Measurements from ENCODE around the gene KIAA1217. TPM values are rescaled to one million over a fixed set of nuclear protein-coding genes. Genes with fewer than 3 reads are reported as not detected.

KIAA1217 gene
- total RNA-seq, 1 experiment from 2014 or later: 18.6 TPM

DNA sequence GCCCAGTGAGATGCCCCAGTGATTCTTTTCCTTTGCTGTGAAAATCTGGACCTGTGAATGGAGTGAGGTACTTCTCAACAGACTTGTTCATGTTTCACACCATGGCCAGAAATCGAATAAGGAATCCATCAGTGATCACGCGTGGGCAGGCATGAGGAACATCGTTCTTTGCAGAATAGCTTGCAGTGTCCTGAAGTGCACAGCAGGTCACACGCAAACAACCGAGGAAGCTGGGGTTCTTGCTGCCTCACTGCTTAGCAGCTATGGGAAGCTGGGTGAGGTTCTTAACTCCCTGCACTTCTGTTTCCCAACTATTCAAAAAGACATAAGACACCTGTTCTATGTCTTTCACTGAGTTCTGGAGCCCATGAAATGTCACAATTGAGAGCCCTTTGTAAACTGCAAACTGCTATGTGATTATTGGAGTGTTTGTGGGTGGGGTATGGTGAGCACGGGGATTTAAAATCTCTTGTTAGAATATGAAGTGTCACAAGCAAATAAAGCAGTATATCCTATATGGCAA lies 253.4 kb downstream of the KIAA1217 start:
- H3K4me1 ChIP-seq (ENCODE audit: insufficient read depth, low read length): 0 out of 2 replicates have a peak, but pooled peaks cover 2% of the 10 kb centered on the region
- no peak overlapping the region for H4K5ac ChIP-seq (ENCODE audit: insufficient read length, low read depth, low read length)
- no peak overlapping the region for H3K27ac ChIP-seq (ENCODE audit: insufficient read length, low read depth, low read length)
- H3K79me2 ChIP-seq (ENCODE audit: insufficient read depth, low read length): no peaks in the 10 kb centered on the region
- H4K91ac ChIP-seq (ENCODE audit: insufficient read length, low read depth, low read length): no peak overlapping the region
- no peak overlapping the region for H2AK5ac ChIP-seq (ENCODE audit: insufficient read length, low read length)
- no peak overlapping the region for H3K9ac ChIP-seq (ENCODE audit: extremely low read depth, insufficient read length, low read length)
- Mint-ChIP-seq H3K27ac (no peak overlapping the region), H3K9me3 (no peaks in the 10 kb centered on the region), H3K4me3 (no peak overlapping the region), H3K27me3 (ENCODE audit: low read depth) (no peaks in the 10 kb centered on the region), H3K4me1 (peaks cover 20 to 23% of the 10 kb centered on the region in 2 experiments), H3K36me3 (ENCODE audit: insufficient read depth in 1 of 3, low read depth in 3 of 3) (peaks cover 0 to 2% (median 0%) of the 10 kb centered on the region in 3 experiments; a peak in 1 of 7 replicates)
- H3K14ac ChIP-seq (ENCODE audit: insufficient read depth, low read length): no peak overlapping the region
- no peak overlapping the region for H2AFZ ChIP-seq (ENCODE audit: low read length)
- no peaks in the 10 kb centered on the region for H3K9me3 ChIP-seq (ENCODE audit: control insufficient read depth, low read depth, low read length)
- no peaks in the 10 kb centered on the region for H3K79me1 ChIP-seq (ENCODE audit: insufficient read depth, low read depth, low read length, poor library complexity, severe bottlenecking)
- H2BK12ac ChIP-seq (ENCODE audit: insufficient read length, low read depth, low read length): no peak overlapping the region
- no peak overlapping the region for H3K4me2 ChIP-seq (ENCODE audit: insufficient read depth, insufficient read length, low read length)
- DNase-seq: no peak
- no peak overlapping the region for H2BK20ac ChIP-seq (ENCODE audit: low read depth, low read length, poor library complexity, severe bottlenecking)
- no peak overlapping the region for H3K56ac ChIP-seq (ENCODE audit: insufficient read length, low read depth, low read length)
- H4K20me1 ChIP-seq (ENCODE audit: control insufficient read depth, insufficient read depth, insufficient read length): peaks cover 2% of the 10 kb centered on the region
- no CpG with 5 or more reads among the region's 7 CpGs for WGBS (ENCODE audit: extremely low coverage, insufficient read length, low lambda C conversion rate)
- H3K23me2 ChIP-seq (ENCODE audit: insufficient read length, low read depth, low read length, poor library complexity, severe bottlenecking): no peaks in the 10 kb centered on the region
- H4K8ac ChIP-seq (replicated peaks; ENCODE audit: insufficient read length, low read depth, low read length): no peak overlapping the region
- no peak overlapping the region for H2BK120ac ChIP-seq (ENCODE audit: low read depth, low read length, poor library complexity, severe bottlenecking)
- H2BK5ac ChIP-seq (ENCODE audit: insufficient read length, low read length): no peak overlapping the region
- H3K18ac ChIP-seq (ENCODE audit: insufficient read length, low read depth, low read length): no peak overlapping the region
- TF ChIP-seq, protein P1, sequence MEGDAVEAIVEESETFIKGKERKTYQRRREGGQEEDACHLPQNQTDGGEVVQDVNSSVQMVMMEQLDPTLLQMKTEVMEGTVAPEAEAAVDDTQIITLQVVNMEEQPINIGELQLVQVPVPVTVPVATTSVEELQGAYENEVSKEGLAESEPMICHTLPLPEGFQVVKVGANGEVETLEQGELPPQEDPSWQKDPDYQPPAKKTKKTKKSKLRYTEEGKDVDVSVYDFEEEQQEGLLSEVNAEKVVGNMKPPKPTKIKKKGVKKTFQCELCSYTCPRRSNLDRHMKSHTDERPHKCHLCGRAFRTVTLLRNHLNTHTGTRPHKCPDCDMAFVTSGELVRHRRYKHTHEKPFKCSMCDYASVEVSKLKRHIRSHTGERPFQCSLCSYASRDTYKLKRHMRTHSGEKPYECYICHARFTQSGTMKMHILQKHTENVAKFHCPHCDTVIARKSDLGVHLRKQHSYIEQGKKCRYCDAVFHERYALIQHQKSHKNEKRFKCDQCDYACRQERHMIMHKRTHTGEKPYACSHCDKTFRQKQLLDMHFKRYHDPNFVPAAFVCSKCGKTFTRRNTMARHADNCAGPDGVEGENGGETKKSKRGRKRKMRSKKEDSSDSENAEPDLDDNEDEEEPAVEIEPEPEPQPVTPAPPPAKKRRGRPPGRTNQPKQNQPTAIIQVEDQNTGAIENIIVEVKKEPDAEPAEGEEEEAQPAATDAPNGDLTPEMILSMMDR (conservative IDR thresholded peaks at IDR 0.05): no peak
- H3K27me3 ChIP-seq (ENCODE audit: insufficient read depth, low read length): no peaks in the 10 kb centered on the region
- H3K4ac ChIP-seq (ENCODE audit: low read depth, low read length): no peak overlapping the region
- no peak overlapping the region for H2BK15ac ChIP-seq (ENCODE audit: low read depth, low read length)
- H3K23ac ChIP-seq (ENCODE audit: insufficient read length, low read depth, low read length): no peak overlapping the region
- no peak overlapping the region for H3T11ph ChIP-seq (ENCODE audit: low read length)

All from H9 (cell line).